HUES6 (cell line): ENCODE results near the gene MZF1.
A peak's percentile ranks its signal among the peaks of the same experiment; 100 is the strongest.

Experiments
- H3K27ac ChIP-seq: 2 replicates; pipeline ENCODE4 v1.7.0; 2013; ENCODE audit warnings: low read depth, mild to moderate bottlenecking, low read length, inconsistent platforms
- H3K27me3 ChIP-seq: 2 replicates; pipeline ENCODE4 v1.6.1; 2013; ENCODE audit warnings: low read length; ENCODE audit not compliant: control insufficient read depth, insufficient read depth
- H3K36me3 ChIP-seq: 2 replicates; pipeline ENCODE4 v1.6.1; 2013; ENCODE audit warnings: low read length; ENCODE audit not compliant: control insufficient read depth, insufficient read depth
- H3K4me1 ChIP-seq: 2 replicates; pipeline ENCODE4 v1.6.1; 2013; ENCODE audit warnings: low read length; ENCODE audit not compliant: control insufficient read depth, insufficient read depth
- H3K4me3 ChIP-seq: 2 replicates; pipeline ENCODE4 v1.5.1; 2013; ENCODE audit warnings: low read depth, low read length
- H3K9ac ChIP-seq: one replicate; pipeline ENCODE4 v1.6.1; 2013; ENCODE audit warnings: mild to moderate bottlenecking, low read length
- H3K9me3 ChIP-seq: 2 replicates; pipeline ENCODE4 v1.6.1; 2013; ENCODE audit warnings: low read depth, low read length; ENCODE audit not compliant: control insufficient read depth, insufficient read depth

MZF1 gene

GRCh38 chr19:58551577-58552471 lies 21.3 kb downstream of the MZF1 start:
- Histone ChIP-seq H3K27ac (no peak overlapping the region), H3K4me1 (peaks cover 16% of the 10 kb centered on the region), H3K9me3 (no peaks in the 10 kb centered on the region), H3K36me3 (peaks cover 77% of the 10 kb centered on the region), H3K27me3 (no peaks in the 10 kb centered on the region), H3K9ac (no peak overlapping the region), H3K4me3 (no peak overlapping the region)

- Histone ChIP-seq H3K27me3 (no peaks in the 10 kb centered on the region), H3K4me3 (no peak overlapping the region), H3K4me1 (peaks cover 18% of the 10 kb centered on the region), H3K9ac (no peak overlapping the region), H3K36me3 (peaks cover 77% of the 10 kb centered on the region), H3K9me3 (no peaks in the 10 kb centered on the region), H3K27ac (no peak overlapping the region)
Measured at GRCh38 chr19:58551123-58551497, 22.0 kb downstream of the MZF1 start.

- Histone ChIP-seq H3K9ac (no peak overlapping the region), H3K27ac (no peak overlapping the region), H3K4me3 (no peak overlapping the region), H3K27me3 (no peaks in the 10 kb centered on the region), H3K4me1 (peaks cover 24% of the 10 kb centered on the region), H3K9me3 (no peaks in the 10 kb centered on the region), H3K36me3 (peaks cover 80% of the 10 kb centered on the region)
Measured at GRCh38 chr19:58550362-58551122, 22.6 kb downstream of the MZF1 start.

GRCh38 chr19:58549664-58550361 lies 23.3 kb downstream of the MZF1 start:
- H3K36me3 ChIP-seq: peaks cover 87% of the 10 kb centered on the region
- H3K9ac ChIP-seq: no peak overlapping the region

GRCh38 chr19:58548859-58549663 lies 24.1 kb downstream of the MZF1 start:
- Histone ChIP-seq H3K36me3 (peaks cover 87% of the 10 kb centered on the region), H3K27ac (no peak overlapping the region), H3K9me3 (no peaks in the 10 kb centered on the region), H3K27me3 (no peaks in the 10 kb centered on the region), H3K9ac (no peak overlapping the region), H3K4me3 (no peak overlapping the region), H3K4me1 (peaks cover 17% of the 10 kb centered on the region)

More at GRCh38 chr19:58549664-58550361, 23.3 kb downstream of the MZF1 start:
- no peaks in the 10 kb centered on the region for H3K9me3 ChIP-seq
- no peaks in the 10 kb centered on the region for H3K27me3 ChIP-seq
- no peak overlapping the region for H3K27ac ChIP-seq
- no peak overlapping the region for H3K4me3 ChIP-seq
- H3K4me1 ChIP-seq: peaks cover 19% of the 10 kb centered on the region

- no peak overlapping the region for H3K27ac ChIP-seq
- H3K9ac ChIP-seq: no peak overlapping the region
- no peaks in the 10 kb centered on the region for H3K9me3 ChIP-seq
- no peak overlapping the region for H3K4me3 ChIP-seq
- H3K27me3 ChIP-seq: peaks cover 3% of the 10 kb centered on the region
- peaks cover 77% of the 10 kb centered on the region for H3K36me3 ChIP-seq
- H3K4me1 ChIP-seq: peaks cover 11% of the 10 kb centered on the region
Measured at GRCh38 chr19:58547323-58548312, 25.5 kb downstream of the MZF1 start.

GRCh38 chr19:58546019-58546530 lies 27.1 kb downstream of the MZF1 start:
- H3K9ac ChIP-seq: peak overlapping the region; percentile 96
- H3K4me1 ChIP-seq: peaks cover 11% of the 10 kb centered on the region
- peak overlapping the region; percentile 100 for H3K4me3 ChIP-seq
- H3K27me3 ChIP-seq: peaks cover 16% of the 10 kb centered on the region
- H3K27ac ChIP-seq: no peak overlapping the region
- H3K9me3 ChIP-seq: no peaks in the 10 kb centered on the region
- H3K36me3 ChIP-seq: peaks cover 62% of the 10 kb centered on the region

- Histone ChIP-seq H3K4me1 (peaks cover 11% of the 10 kb centered on the region), H3K9me3 (no peaks in the 10 kb centered on the region), H3K27me3 (peaks cover 22% of the 10 kb centered on the region), H3K36me3 (peaks cover 55% of the 10 kb centered on the region), H3K27ac (peak overlapping the region; percentile 74; the same call in 1 of the 2 replicates), H3K4me3 (peak overlapping the region; percentile 100), H3K9ac (peak overlapping the region; percentile 96)
Measured at GRCh38 chr19:58545286-58546018, 27.7 kb downstream of the MZF1 start.

GRCh38 chr19:58544591-58545285 lies 28.4 kb downstream of the MZF1 start:
- Histone ChIP-seq H3K36me3 (peaks cover 48% of the 10 kb centered on the region), H3K9ac (peak overlapping the region; percentile 96), H3K9me3 (no peaks in the 10 kb centered on the region), H3K27me3 (peaks cover 27% of the 10 kb centered on the region), H3K27ac (peak overlapping the region; percentile 83), H3K4me3 (peak overlapping the region; percentile 100), H3K4me1 (peaks cover 11% of the 10 kb centered on the region)
